UCSD-AML1 (cell line): Measurements from ENCODE around the gene SLC51A.
A peak's percentile ranks its signal among the peaks of the same experiment; 100 is the strongest.

ENCODE experiments used
- DNase-seq: peaks from one replicate; lab custom pipeline; 2025; ENCODE audit not compliant: unreplicated experiment; lab: John Stamatoyannopoulos, UW

Gene SLC51A

DNA sequence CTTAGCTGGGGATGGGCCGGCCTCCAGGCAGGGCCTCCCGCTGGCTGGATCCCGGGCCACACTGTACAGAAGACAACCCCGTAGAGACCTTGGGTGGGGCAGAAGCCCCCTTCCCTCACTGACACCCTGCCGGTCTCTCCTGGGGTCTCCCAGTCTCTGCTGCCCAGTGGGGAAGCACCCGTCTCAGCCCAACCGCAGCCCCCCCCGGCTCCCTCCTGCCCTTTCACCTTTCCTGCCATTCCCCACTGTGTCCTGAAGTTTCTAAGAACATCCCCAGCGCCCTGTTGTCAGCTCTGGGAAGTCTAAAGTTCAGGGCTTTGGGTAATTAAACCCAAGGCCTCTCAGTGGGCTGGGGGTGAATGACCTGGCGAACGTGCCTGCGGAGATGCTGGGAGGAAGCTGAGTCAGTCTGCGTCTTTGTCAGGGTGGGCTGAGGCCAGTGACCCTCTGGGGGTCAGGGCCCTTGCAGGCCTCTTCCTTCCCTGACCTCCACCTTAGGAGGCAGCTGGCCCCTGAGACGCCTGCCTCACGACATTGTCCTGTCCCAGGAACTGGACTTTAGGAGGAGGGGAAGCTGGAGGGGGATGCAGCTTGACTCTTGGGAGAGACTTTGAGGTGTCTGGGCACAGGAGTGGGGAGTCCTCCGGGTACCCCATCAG is 1.4 kb upstream of the SLC51A start:
- DNase-seq, result no peak

DNA sequence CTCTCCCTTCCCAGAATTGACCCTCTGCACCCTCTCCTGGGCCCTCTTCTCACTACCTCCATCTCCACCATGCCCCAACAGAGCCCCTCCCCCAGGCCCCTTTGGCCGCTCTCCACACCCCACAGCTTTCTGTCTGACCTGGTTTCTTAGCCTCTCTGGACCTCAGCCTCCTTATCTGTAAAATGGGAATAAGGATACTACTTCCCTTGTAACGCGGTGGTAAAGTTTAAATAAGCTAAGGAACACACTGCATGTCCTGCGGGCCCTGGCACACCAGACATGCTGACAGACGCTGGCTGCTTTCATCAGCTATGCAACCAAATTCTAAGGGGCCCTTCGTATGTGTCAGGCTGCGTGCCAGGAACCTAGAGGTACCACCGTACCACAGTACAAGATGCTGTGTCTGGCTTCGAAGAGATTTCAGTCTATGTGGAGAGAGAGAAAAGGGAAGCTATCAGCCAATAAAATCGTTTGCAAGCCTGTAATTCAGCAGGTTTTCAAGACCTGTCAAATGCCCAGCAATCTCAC is 777 bp upstream of the SLC51A start:
- DNase-seq, result no peak

GRCh38 chr3:196216681-196217211 is 412 bp downstream of the SLC51A start:
- no peak for DNase-seq

- no peak for DNase-seq
Measured at GRCh38 chr3:196217307-196218154, 1.2 kb downstream of the SLC51A start.

DNA sequence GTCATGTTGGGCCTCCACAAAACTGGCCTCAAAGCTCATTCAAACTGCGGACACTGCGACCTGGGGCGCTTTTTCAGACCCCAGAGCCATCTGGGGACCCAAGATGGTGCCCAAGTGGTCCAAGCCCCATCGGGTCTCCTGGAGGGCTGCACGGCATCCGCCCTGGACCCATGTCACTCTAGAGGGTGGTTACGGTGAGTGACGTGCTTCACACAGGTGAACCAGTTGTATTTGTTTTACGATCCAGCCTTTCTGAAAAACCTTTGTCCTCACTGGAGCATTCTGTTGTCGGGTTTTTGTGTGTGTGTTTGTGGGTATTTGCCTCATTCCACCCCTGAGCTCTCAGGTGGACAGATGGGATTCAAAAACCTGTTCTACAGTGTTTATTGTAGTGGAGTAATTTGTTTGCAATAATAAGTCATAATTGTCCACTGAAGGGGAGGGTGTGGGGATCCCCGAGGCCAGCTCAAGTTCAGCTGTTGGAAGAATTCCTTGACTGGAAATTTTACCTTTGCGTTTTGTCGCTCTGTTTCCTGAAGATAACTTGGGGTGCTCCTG is 1.9 kb downstream of the SLC51A start:
- no peak for DNase-seq

GRCh38 chr3:196219194-196219969 is 3.0 kb downstream of the SLC51A start:
- DNase-seq, result peak; percentile 75

DNA sequence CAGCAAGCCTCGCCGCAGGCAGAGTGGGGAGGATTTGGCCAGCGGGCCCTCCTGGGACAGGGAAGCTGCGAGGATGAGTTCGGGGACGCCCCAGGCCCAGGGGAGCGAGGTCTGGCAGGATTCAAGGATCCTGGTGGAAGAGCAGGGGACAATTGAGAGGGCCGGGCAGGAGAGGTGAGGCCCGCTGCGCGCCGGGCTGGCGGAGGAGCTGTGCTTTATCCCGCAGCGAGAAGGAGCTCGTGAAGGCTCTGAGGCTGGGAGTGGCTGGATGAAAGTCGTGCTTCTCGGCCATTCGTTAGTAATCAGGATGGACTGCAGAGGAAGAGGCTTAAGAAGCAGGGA is 3.6 kb downstream of the SLC51A start:
- no peak for DNase-seq

DNA sequence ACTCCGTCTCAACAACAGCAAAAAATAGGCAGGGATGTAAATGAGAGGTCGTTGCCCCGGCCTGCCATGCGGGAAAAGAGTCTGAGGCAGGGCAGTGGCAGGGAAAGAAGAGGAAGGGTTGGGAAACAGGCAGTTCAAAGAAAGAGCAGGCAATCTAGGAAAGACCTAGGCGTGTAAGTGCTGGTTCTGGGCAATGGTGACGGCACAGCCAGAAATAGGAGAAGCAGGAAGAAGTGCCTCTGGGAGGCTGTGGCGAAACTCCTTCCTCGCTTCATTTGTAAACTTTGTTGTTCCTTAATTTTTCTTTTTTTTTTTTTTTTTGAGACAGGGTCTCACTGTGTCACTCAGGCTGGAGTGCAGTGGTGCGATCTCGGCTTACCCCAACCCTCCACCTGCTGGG is 4.3 kb downstream of the SLC51A start:
- DNase-seq, result peak; percentile 21

DNA sequence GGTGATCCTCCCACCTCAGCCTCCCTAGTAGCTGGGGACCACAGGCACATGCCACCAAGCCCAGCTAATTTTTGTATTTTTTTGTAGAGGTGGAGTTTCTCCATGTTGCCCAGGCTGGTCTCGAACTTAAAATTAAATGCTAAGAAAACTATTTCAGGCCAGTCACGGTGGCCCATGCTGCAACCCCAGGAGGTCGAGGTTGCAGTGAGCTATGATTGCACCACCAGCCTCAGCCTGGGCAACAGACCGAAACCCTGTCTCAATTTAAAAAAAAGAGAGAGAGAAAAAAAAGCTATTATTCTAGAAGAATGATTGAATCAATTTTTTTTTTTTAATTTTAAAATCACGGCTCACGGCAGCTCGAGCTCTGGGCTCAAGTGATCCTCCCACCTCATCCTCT is 4.7 kb downstream of the SLC51A start:
- no peak for DNase-seq

GRCh38 chr3:196222876-196223595 is 6.7 kb downstream of the SLC51A start:
- no peak for DNase-seq

GRCh38 chr3:196225086-196225485 is 8.8 kb downstream of the SLC51A start:
- no peak for DNase-seq

DNA sequence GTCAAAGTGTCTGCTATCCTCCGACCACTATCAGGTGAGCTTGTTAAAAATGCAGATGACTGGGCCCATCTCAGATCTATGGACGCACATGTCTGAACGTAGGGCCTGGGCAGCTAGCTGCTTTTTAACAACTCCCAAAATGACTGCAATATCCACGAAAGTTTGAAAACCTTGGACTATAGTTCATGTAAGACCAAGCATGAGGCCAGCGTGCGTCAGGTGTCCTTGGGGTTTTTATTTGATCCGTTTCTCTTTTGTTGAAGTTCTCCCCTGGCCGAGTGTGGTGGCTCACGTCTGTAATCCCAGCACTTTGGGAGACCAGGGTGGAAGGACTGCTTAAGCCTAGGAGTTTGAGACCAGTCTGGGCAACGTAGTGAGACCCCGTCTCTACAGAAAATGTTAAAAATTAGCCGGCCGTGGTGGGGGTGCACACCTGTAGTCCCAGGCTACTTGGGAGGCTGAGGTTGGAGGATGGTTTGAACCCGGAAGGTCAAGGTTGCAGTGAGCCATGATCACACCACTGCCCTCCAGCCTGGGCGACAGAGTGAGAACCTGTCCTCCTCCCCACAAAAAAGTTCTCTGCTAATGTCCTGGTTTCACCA is 9.5 kb downstream of the SLC51A start:
- DNase-seq, result no peak

GRCh38 chr3:196227121-196227561 is 10.8 kb downstream of the SLC51A start:
- DNase-seq, result no peak

DNA sequence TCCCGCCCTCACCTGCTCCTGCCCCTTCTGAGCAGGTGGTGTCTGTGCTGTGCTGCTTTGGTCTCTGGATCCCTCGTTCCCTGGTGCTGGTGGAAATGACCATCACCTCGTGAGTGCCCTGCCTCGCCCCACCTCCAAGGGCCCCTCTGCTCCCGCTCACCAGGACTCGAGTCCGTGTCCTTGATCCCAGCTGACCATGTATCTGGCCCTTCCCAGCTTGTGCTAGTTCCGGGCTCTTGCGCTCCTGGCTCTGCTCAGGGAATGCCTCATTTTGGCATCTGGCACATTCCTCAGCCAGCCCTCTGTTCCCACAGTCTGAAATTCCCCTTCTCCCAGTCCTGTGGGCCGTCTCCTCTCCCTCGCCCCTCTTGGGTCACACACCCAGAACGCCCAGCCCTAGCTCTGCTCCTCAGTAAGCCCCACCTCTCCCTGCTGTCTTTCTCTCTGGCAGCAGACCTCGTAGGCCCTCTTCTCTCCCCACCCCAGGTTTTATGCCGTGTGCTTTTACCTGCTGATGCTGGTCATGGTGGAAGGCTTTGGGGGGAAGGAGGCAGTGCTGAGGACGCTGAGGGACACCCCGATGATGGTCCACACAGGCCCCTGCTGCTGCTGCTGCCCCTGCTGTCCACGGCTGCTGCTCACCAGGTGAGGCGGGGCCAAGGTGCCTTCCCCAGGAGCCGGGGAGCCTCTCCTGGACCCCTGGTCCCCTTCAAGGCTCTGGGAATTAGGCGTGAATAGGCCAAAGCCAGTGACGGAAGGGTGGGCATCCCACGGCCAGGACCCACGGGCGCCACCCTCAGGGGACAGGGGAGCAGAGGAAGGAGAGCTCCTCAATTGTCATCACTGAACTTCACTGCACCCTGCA is 11.5 kb downstream of the SLC51A start:
- no peak for DNase-seq

DNA sequence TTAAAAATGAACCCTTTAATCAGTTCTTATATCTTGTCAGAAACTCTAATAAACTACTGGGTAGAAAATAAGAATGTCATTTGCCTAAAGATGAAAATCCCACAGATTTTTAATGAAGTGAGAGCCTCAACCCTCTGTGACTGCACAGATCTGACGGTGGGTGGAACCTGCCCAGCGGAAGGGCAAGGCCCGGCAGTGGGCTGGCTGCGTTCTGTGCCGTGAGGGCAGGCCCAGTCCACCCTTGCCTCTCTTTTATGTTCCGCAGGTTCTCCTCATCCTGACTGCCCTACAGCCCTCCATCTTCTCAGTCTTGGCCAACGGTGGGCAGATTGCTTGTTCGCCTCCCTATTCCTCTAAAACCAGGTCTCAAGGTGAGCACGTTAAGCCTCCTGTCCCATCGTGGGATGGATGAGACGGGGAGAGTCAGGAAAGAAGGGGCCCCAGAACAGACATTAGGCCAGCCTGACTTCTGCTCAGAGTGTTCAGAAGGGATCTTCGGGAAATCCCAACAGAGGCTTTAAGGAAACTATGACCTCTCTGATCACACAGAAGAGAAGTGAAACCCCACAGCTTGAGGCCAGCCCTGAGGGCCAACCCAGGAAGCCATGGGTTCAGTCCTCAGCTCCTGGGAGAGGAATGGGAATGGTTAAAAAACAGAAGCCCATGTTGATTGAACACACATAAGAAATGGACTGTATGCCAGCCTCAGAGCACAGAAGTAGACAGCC is 16.0 kb downstream of the SLC51A start:
- no peak for DNase-seq

GRCh38 chr3:196232882-196233251 is 16.5 kb downstream of the SLC51A start:
- no peak for DNase-seq

DNA sequence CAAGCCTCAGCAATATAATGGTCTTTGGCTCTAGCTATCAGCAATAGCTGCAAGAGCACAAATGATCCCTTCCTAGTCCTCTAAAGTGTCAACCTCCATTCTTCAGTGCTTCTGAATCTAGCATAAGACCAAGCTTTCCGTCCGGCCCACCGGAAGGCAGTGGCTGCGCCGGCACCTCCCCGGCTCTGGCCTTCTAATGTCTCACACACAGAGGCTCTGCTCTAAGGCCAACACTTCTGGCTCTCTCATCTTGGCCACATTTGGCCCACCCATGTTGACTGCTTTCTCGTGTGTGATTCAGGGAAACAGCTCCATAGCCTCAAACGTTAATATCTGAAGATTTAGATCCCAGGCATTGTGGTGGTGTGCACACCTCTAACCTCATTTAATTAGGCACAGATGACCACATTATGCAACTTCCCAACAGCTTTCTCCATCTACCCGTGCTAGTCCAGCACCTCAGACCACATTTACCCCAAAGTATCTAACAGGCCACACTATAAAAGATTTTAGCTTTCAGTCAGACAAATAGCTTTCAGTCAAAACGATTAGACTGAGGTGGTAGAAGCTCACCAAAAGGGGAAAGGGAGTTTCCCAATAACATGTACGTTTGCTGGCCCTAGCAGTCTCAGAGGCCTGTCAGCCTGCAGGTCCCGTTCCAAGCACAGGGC is 19.3 kb downstream of the SLC51A start:
- DNase-seq, result no peak

DNA sequence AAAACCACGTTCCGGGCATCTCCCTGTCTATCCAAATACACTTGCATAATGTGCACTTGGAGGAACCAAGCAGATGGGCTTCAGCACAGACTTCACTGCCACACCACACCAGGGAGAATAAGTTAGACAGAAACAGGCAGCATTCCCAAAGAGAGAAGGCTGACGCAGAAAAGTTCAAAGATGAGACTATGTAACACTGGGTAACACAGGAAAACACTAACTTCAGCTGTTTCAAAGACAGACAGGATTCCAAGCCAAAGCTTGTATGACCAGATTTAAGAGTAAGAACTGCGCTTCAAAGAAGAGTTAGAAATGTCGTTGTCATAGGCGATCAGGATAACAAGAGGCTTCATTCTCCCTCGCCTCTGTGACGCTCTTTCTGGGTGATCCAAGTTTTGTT is 19.9 kb downstream of the SLC51A start:
- no peak for DNase-seq
